Limb (tissue), 2 donors: Measurements from ENCODE around the gene USP48.

ENCODE experiments used
- DNase-seq, 2 donors: peaks; one replicate each; pipeline ENCODE4 v3.0.0-alpha.2; 2016; ENCODE audit errors: extremely low spot score in 2 of 2

Gene USP48

GRCh38 chr1:21655259-21655658 lies 127.7 kb downstream of the USP48 start:
- DNase-seq = no peak

DNA sequence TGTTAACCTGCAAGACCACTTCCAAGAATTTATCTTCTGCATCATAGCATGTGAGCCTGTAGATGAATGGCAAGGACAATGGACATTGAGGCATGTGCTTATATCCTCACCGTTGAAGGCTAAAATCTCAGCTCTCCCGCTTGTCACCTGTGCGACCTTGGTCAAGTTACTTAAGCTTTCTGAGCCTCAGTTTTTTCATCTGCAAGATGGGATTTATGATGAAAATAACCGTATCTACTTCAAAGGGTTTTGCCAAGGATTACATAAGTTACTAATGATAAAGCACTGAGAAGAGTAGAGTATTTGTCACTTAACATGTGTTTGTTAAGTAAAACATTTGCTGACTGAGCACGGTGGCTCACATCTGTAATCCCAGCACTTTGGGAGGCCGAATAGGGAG lies 128.7 kb downstream of the USP48 start:
- DNase-seq = no peak

GRCh38 chr1:21653744-21654100 lies 129.2 kb downstream of the USP48 start:
- DNase-seq = no peak

DNA sequence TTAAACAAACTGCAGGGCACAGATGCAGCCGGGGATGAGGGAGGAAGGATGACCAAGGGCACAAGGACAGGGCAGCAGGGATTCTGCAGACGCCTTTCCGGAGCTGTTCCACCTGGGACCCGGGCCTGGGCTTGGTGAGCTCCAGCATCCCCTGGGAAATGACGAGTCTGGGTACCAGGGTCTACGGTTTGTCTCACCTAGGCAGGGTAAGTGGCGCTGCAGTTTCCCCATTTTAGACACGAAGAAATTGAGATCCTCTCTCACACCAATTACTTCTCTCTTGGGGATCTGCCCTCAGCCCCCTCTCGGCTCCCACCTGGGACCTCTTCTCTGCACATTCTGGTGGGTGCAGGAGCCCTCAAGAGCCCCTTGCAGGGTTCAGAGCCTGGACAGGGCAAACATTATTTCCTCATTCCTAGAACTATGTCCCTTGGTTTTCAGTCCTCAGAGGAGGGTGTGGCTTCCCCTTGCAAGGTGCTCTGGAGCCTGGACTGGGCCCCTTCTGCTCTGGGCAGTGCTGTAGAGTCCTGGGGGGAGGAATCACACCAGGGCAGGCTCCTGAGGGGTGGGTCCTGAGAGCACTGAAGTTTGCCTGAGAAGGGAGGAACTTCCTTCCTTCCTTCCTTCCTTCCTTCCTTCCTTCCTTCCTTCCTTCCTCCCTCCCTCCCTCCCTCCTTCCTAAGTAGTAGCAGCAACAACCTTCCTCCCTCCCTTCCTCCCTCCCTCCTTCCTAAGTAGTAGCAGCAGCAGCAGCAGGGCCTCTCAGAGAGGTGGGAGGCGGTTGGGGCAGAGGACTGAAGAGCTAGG lies 129.8 kb downstream of the USP48 start:
- no peak for DNase-seq

DNA sequence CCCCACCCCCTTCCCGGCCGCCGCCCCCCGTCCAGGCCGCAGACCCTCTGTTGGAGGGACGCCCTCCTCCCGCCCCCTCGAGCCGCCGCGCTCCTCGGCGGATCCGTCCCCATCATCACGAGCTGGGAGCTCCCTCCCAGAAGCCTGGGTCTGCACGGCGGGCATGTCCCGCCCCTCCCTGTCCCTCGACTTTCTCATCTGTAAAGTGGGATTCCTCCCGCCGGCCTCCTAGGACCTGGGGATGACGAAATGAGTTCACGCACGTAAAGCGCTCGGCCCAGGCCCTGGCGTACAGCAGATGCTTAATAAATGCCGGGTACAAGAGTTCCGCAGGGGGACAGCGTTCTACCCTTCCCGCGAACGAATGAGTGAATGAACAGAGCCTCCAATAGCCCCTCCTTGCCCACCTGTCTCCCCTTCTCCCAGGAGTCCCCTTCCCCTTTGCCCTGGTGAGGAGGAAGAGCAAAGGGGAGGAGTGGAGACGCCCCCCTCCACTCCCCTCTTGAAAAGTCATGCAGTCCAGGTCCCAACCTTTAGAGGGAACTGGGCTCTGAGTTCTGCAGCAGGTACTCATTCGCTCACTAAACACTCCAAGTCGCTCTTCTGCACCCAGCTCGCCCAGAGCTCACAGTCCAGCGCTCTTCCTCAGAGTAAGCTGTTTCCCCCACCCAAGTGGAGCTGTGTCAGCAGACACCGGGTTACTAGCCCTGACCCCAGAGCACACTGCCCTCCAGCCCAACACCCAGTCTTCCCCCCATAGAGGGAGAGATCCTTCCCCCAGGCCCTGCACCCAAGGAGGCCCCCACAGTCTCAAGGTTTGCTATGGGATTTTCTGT lies 130.6 kb downstream of the USP48 start:
- DNase-seq = no peak

DNA sequence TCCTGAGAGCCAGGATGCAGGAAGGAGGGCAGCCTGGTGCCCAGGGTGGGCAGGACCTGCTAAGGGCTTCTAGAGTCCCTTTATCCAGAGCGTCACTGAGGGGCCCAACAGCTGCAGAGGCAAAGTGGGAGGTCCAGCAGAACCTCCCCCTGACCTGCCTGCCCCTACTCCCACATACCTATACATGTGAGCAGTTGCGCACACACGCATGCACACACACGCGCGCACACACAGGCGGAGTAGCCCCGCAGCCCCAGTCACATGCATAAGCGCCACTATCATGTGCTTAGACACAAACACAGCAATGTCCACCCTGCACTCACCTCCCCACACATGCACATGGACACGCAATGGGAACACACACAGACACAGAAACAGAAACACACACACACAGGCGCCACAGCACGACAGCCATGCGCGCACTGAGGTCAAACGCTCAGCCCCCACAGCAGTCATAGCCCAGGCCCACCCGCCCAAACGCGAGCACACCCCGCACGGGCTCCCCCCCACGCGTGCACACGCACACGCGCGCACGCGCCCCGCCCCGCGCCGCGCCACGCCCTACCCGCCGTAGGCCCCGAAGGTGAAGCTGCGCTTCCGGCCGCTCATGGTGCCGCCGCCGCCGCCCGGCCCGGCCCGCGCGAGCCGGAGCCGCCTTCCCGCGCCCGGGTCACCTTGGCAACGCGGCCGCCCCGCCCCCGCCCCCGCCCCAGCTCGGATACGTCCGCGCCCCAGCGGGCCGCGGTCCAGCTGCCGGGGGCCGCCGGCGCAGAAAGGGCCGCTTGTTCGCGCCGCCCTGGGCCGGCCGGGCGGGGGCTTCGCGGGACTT lies 131.5 kb downstream of the USP48 start:
- peak in 1 of 2 donors; percentile 86 for DNase-seq

DNA sequence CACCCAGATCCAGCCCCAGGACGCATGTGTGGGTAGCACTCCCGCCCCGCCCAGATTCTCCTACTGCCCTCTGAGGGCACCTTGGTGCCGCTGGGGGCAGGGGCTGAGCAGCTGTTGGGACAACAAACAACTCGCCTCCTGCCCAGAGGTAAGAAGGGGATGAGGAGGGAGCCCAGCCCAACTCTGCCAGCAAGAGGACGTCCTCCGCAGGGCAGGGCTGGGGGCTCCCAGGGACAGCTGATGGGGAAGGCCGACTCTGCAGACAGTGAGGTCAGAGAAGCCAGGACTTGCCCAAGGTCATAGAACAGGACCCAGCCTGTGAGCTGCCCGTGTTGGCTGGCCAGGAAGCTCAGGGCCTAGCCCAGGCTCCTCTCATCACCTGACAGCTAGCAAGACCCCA lies 132.5 kb downstream of the USP48 start:
- no peak for DNase-seq

- DNase-seq = no peak
These were observed 133.6 kb downstream of the USP48 start for GRCh38 chr1:21649315-21649714.

DNA sequence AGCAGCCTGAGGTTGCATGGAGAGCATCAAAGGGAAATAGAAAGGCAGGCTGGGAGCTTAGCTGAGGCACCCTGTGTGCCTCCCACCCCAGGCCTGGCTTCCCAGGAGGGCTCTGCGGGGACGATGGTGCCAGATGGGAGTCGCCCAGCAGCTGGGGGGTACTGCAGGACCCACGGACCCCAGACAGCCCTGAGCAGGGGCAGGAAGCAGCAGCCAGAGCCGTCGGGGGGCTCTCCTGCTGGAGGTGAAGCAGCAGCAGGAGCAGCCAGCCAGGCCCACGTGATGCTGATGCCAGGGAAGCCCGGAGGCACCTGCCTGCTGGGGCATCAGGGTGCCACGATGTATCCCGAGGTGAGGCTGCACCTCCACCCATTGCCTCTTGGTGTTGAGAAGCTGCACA lies 134.2 kb downstream of the USP48 start:
- no peak for DNase-seq

DNA sequence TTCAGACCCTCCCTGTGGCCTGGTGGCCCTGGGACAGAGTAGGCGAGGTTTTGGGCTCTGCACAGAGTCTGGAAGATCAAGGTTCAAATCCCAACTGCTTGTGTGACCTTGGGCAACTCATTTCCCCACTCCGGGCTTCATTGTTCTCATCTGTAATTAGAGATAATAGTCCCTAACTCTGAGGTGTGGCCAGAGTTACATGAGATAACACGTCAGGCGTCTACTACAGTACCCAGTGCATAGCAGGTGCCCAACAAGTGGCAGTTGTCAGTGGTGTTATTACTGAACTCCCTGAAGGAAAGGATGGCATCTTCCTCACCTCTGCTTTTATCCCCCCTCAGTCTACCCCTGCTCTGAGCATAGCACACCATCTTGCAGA lies 134.6 kb downstream of the USP48 start:
- DNase-seq = no peak

GRCh38 chr1:21647431-21648351 lies 135.3 kb downstream of the USP48 start:
- peak in 1 of 2 donors; percentile 75 for DNase-seq

DNA sequence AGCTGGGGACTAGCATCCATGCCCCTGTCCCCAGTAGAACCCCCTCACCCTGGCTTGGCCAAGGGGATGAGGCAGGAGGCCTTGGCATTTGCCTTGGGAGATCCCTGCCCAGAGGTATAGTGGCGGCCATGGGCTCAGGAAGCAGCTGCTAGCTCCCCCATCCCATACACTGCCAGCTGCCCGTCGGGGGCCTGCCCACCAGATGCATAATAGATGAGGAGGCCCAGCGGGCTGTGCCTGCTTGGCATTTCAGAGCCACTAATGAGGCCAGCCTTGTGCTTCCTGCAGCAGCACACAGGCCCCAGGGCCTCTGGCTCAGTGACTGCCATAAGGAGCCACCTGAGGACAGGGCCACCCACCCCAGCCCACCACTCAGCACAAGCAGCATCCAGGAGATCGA lies 137.4 kb downstream of the USP48 start:
- DNase-seq = no peak

DNA sequence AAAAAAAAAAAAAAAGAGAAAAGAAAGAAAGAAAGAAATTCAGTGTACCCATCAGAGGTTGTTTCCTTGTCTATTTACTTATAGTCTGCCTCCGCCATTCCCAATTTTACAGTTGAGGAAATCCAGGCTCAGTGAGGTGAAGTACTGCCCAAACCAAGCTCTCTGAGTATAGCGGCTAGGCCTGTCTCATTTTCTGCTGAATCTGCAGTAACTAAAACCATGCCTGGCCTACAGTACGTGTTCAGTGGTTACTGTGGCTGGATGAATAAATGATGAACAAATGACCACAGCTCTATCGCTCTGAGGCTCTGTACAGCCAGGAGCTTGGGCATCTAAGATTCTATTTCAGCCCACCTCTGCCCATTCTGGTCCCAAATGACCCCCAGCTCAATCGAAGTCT lies 138.0 kb downstream of the USP48 start:
- DNase-seq = no peak

DNA sequence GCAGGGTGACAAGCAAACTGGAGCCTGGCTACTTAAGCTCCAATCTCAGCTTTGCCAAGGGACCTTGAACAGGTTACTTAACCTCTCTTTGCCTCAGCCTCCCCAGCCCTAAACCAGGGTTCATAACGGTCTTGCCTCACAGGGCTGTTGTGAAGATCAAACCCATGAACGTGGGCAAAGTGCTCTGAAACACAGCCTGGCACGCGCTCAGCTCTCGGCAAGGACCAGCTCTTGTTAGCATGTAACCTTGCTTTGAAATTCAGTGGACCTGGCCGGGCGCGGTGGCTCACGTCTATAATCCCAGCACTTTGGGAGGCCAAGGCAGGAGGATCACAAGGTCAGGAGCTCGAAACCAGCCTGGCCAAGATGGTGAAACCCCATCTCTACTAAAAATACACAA lies 138.6 kb downstream of the USP48 start:
- no peak for DNase-seq

DNA sequence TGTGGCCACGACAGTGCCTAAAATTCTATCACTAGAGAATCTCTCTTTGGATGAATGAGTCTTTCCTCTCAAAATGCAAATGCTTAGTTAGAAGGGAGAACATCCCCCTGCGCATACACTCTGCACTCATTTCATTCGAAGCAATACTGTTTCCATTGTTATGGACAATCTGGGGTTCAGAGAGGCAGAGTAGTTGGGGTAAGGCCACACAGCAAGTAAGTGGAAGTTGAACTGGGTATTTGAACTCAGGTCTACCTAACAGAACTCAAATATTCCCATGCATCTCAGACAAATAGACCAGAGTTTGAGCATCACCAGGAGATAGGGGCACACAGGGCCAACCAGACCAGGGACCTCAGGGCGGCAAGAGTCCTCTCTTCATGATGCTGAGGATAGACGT lies 139.3 kb downstream of the USP48 start:
- no peak for DNase-seq

- no peak for DNase-seq
These were observed 140.8 kb downstream of the USP48 start for GRCh38 chr1:21641967-21642739.

DNA sequence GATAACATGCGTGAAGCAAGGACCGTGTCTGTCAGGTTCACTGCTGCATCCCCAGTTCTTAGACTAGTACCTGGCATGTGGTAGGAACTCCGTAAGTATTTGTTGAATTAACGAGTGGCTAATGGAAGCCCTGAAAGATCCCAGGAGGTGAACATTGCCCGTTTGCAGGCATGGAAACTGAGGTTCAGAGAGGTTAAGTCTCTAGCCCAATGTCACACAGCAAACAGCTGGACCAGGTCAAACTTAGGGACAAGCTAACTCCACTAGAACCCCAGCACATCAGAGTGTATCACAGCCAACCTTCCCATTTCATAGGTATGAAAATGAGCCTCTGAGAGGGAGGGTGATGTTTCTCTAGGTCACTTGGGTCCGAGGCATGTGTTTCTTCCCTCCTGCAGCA lies 141.4 kb downstream of the USP48 start:
- no peak for DNase-seq

- no peak for DNase-seq
These were observed 141.9 kb downstream of the USP48 start for GRCh38 chr1:21641076-21641475.

- DNase-seq = no peak
These were observed 142.3 kb downstream of the USP48 start for GRCh38 chr1:21640653-21641052.

DNA sequence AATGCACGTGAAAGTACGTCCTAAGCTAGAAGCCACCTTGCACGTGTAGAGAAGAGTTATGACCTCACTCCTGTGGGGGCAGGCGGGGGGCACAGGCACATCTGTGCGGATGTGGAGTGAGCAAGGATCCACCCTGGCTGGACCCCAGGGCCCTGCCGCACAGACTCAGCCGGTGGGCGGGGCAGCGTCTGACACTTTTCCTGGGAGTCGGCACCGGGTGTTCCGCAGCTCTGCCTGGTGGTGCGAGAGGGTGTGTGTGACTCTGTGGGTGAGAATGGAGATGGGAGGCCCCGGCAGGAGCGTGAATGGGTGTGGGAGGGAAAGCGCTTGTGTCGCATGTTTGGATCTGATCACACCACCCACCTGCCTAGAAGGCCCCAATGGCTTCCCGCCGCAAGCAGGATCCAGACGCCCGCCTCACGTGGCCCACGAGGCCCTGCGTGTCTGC lies 143.3 kb downstream of the USP48 start:
- no peak for DNase-seq
